K562 (cell line): ENCODE data around the gene ARHGAP22. TPM values are rescaled to one million over a fixed set of nuclear protein-coding genes. Genes with fewer than 3 reads are reported as not detected.
A peak's percentile ranks its signal among the peaks of the same experiment; 100 is the strongest.

ENCODE experiments used
- CBX5 ChIP-seq: IDR thresholded peaks from 2 replicates; pipeline ENCODE4 v1.6.1; 2014; ENCODE audit warnings: low read depth, borderline replicate concordance
- DMBX1 ChIP-seq: fragments of 250-450 bp; sonication (Bioruptor Pico); IDR thresholded peaks from 2 replicates; pipeline ENCODE4 v1.8.0; 2022; ENCODE audit warnings: inconsistent platforms, mild to moderate bottlenecking, moderate library complexity, borderline replicate concordance
- EP300 ChIP-seq: IDR thresholded peaks from 2 replicates; pipeline ENCODE4 v1.6.1; 2012; ENCODE audit warnings: low read length, improper control_type of control experiment
- GABPA ChIP-seq: fragments of 200-800 bp; sonication (Bioruptor generic); conservative IDR thresholded peaks from 2 replicates; pipeline ENCODE4 v1.6.1; 2016; ENCODE audit warnings: low read depth, missing genetic modification characterization, missing compliant biosample characterization
- KLF1 ChIP-seq: fragments of 450-650 bp; IDR thresholded peaks from 2 replicates; pipeline ENCODE4 v1.6.1; 2016; ENCODE audit warnings: missing genetic modification characterization, missing compliant biosample characterization
- NEUROD1 ChIP-seq: fragments of 150-350 bp; IDR thresholded peaks from 2 replicates; pipeline ENCODE4 v1.6.1; 2014; ENCODE audit warnings: borderline replicate concordance, low read length, low read depth; ENCODE audit not compliant: partially characterized antibody
- NR2F6 ChIP-seq: fragments of 450-650 bp; formaldehyde crosslinking; IDR thresholded peaks from 2 replicates; pipeline ENCODE4 v1.4.0; 2020; ENCODE audit warnings: mild to moderate bottlenecking
- RCOR1 ChIP-seq, 2 experiments: IDR thresholded peaks; 2 replicates each; pipeline ENCODE4 v1.6.1; 2012; ENCODE audit warnings: low read depth in 2 of 2, low read length in 2 of 2, borderline replicate concordance in 1 of 2, improper control_type of control experiment in 1 of 2
- SAFB ChIP-seq: fragments of 200-400 bp; formaldehyde crosslinking; IDR thresholded peaks from 2 replicates; pipeline ENCODE4 v1.6.1; 2017; ENCODE audit warnings: low read depth, low read length, borderline replicate concordance
- TAF1 ChIP-seq: IDR thresholded peaks from 2 replicates; pipeline ENCODE4 v1.6.1; 2011; ENCODE audit warnings: mild to moderate bottlenecking, low read length, moderate library complexity; ENCODE audit not compliant: insufficient read depth, control insufficient read depth, severe bottlenecking; ENCODE audit errors: extremely low read depth
- ZNF134 ChIP-seq: fragments of 250-450 bp; sonication (Bioruptor Pico); conservative IDR thresholded peaks from 2 replicates; pipeline ENCODE4 v1.4.0; 2020
- ZNF444 ChIP-seq: fragments of 250-450 bp; sonication (Bioruptor Pico); IDR thresholded peaks from 2 replicates; pipeline ENCODE4 v1.4.0; 2020; ENCODE audit warnings: mild to moderate bottlenecking, moderate library complexity
- ZNF551 ChIP-seq: fragments of 250-450 bp; sonication (Bioruptor Pico); IDR thresholded peaks from 2 replicates; pipeline ENCODE4 v1.5.0; 2021; ENCODE audit warnings: mild to moderate bottlenecking, moderate library complexity
- ZNF644 ChIP-seq: fragments of 200-800 bp; sonication (Bioruptor generic); IDR thresholded peaks from 2 replicates; pipeline ENCODE4 v1.6.1; 2016; ENCODE audit warnings: low read depth, missing genetic modification characterization, missing compliant biosample characterization
- polyA plus RNA-seq, 8 experiments: library from polyadenylated mRNA; depleted of rRNA in 4 of 8; stranded (reverse) in 5 of 8; unstranded in 3 of 8; fragments of >200 nt; fragmentation: Nextera tagmentation in 2 of 8; fragmentation: Illumina TruSeq in 1 of 8; extraction: Ambion mirVana in 2 of 8; extraction: Trizol in 1 of 8; gene quantifications; 2 replicates each; pipeline versions ENCODE4 v1.2.1 to v1.2.3, GENCODE V29; 2011 to 2014; ENCODE audit warnings: inconsistent platforms in 1 of 8, missing spikeins in 1 of 8
- total RNA-seq, 7 experiments: library from RNA; depleted of rRNA in 6 of 7; stranded (reverse); fragments of >200 nt in 6 of 7; fragmentation: Illumina TruSeq in 2 of 7; extraction: Trizol in 2 of 7; gene quantifications; 2 replicates each; pipeline versions ENCODE4 v1.2.1 to v1.2.3, GENCODE V29; 2011 to 2021; ENCODE audit warnings: low replicate concordance in 1 of 7
- TF ChIP-seq, protein P1 (sequence below): fragments of 450-650 bp; IDR thresholded peaks from 2 replicates; pipeline ENCODE4 v1.6.1; 2016; ENCODE audit warnings: low read depth
- TF ChIP-seq, protein P2 (sequence below): sonication (generic); formaldehyde crosslinking; IDR thresholded peaks from 2 replicates; pipeline ENCODE4 v1.8.0; 2022; ENCODE audit warnings: mild to moderate bottlenecking, missing genetic modification reagents
- TF ChIP-seq, protein P3 (sequence below), 3 experiments: IDR thresholded peaks in 2 of 3; conservative IDR thresholded peaks in 1 of 3; 2 replicates each; pipeline ENCODE4 v1.5.1; 2011 to 2012; ENCODE audit warnings: low read length in 3 of 3, mild to moderate bottlenecking in 3 of 3, control low read depth in 2 of 3, improper control_type of control experiment in 1 of 3, inconsistent platforms in 1 of 3, low read depth in 1 of 3, mixed read lengths in 1 of 3, moderate library complexity in 1 of 3; ENCODE audit not compliant: insufficient read depth in 2 of 3

The ARHGAP22 gene
- total and polyA plus RNA-seq, 9 of the 15 experiments (the other 6 are each of a cell fraction or from before 2014, with no cell fraction given), result 1.3 to 28.1 (median 12.7) TPM

DNA sequence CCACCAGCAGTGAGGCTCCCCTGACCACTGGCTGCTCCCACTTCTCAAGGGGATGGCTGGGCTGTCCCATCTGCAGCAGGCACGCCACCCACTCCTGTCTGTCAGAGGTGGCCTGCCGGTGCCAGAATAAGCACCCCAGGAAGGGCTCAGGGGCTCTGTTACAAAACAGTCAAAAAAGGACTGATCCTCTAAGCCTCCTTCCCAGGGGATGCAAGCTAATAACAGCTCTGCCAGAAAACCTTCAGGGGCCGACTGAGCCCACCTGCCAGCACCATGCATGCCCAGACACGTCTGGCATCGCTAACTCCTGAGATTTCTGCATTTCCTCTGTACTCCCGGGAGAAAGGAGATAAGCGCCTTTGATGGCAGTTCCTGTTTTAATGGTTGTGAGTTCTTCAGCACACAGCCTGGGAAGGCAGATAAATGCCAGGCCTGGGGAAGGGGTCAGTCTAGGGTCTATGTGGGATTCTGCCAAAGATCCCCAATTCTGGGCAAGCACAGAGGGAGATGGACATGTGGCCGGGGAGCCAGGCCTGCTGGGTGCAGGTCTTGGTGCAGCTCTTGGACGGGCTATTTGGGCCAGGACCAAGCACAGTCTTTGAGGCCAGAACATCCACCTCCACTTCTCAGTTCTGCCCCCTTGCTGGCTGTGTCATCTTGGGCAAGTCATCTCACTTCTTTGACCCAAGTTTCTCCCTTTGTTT lies 128.4 kb downstream of the ARHGAP22 start (continued):
- TF ChIP-seq CBX5 (no peak), EP300 (peak; percentile 70; the same call in 1 of the 2 replicates), NR2F6 (CRISPR knock-in tag) (no peak), ZNF644 (tag) (peak; percentile 63; the same call in 1 of the 2 replicates), SAFB (no peak), ZNF551 (no peak), NEUROD1 (no peak), TAF1 (no peak), ZNF134 (CRISPR knock-in tag) (no peak), KLF1 (tag) (no peak), GABPA (no peak), RCOR1 (IDR thresholded peaks at IDR 0.05; ENCODE audit: borderline replicate concordance in 1 of 2, low read depth in 2 of 2, low read length in 2 of 2) (peak in 1 of 2 experiments; percentile 64; a peak in 2 of 4 replicates), ZNF444 (no peak), DMBX1 (peak; percentile 73)
- TF ChIP-seq, protein P1, sequence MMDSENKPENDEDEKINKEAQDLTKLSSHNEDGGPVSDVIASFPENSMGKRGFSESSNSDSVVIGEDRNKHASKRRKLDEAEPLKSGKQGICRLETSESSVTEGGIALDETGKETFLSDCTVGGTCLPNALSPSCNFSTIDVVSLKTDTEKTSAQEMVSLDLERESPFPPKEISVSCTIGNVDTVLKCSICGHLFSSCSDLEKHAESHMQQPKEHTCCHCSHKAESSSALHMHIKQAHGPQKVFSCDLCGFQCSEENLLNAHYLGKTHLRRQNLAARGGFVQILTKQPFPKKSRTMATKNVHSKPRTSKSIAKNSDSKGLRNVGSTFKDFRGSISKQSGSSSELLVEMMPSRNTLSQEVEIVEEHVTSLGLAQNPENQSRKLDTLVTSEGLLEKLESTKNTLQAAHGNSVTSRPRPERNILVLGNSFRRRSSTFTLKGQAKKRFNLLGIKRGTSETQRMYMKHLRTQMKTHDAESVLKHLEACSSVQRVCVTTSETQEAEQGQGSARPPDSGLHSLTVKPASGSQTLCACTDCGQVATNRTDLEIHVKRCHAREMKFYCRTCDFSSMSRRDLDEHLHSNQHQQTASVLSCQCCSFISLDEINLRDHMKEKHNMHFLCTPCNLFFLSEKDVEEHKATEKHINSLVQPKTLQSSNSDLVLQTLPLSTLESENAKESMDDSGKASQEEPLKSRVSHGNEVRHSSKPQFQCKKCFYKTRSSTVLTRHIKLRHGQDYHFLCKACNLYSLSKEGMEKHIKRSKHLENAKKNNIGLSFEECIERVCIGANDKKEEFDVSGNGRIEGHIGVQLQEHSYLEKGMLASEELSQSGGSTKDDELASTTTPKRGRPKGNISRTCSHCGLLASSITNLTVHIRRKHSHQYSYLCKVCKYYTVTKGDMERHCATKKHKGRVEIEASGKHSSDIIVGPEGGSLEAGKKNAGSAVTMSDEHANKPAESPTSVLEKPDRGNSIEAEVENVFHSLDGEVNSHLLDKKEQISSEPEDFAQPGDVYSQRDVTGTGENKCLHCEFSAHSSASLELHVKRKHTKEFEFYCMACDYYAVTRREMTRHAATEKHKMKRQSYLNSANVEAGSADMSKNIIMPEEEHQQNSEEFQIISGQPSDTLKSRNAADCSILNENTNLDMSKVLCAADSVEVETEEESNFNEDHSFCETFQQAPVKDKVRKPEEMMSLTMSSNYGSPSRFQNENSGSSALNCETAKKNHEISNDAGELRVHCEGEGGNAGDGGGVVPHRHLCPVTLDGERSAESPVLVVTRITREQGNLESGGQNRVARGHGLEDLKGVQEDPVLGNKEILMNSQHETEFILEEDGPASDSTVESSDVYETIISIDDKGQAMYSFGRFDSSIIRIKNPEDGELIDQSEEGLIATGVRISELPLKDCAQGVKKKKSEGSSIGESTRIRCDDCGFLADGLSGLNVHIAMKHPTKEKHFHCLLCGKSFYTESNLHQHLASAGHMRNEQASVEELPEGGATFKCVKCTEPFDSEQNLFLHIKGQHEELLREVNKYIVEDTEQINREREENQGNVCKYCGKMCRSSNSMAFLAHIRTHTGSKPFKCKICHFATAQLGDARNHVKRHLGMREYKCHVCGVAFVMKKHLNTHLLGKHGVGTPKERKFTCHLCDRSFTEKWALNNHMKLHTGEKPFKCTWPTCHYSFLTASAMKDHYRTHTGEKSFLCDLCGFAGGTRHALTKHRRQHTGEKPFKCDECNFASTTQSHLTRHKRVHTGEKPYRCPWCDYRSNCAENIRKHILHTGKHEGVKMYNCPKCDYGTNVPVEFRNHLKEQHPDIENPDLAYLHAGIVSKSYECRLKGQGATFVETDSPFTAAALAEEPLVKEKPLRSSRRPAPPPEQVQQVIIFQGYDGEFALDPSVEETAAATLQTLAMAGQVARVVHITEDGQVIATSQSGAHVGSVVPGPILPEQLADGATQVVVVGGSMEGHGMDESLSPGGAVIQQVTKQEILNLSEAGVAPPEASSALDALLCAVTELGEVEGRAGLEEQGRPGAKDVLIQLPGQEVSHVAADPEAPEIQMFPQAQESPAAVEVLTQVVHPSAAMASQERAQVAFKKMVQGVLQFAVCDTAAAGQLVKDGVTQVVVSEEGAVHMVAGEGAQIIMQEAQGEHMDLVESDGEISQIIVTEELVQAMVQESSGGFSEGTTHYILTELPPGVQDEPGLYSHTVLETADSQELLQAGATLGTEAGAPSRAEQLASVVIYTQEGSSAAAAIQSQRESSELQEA, result no peak
- TF ChIP-seq, protein P2, sequence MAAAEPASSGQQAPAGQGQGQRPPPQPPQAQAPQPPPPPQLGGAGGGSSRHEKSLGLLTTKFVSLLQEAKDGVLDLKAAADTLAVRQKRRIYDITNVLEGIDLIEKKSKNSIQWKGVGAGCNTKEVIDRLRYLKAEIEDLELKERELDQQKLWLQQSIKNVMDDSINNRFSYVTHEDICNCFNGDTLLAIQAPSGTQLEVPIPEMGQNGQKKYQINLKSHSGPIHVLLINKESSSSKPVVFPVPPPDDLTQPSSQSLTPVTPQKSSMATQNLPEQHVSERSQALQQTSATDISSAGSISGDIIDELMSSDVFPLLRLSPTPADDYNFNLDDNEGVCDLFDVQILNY, result no peak
- TF ChIP-seq, protein P3, sequence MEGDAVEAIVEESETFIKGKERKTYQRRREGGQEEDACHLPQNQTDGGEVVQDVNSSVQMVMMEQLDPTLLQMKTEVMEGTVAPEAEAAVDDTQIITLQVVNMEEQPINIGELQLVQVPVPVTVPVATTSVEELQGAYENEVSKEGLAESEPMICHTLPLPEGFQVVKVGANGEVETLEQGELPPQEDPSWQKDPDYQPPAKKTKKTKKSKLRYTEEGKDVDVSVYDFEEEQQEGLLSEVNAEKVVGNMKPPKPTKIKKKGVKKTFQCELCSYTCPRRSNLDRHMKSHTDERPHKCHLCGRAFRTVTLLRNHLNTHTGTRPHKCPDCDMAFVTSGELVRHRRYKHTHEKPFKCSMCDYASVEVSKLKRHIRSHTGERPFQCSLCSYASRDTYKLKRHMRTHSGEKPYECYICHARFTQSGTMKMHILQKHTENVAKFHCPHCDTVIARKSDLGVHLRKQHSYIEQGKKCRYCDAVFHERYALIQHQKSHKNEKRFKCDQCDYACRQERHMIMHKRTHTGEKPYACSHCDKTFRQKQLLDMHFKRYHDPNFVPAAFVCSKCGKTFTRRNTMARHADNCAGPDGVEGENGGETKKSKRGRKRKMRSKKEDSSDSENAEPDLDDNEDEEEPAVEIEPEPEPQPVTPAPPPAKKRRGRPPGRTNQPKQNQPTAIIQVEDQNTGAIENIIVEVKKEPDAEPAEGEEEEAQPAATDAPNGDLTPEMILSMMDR (IDR thresholded peaks at IDR 0.05 in 2 of 3, conservative IDR thresholded peaks at IDR 0.05 in 1 of 3; ENCODE audit: insufficient read depth in 2 of 3, low read depth in 1 of 3, low read length in 3 of 3), result no peak
